LHCN-M2 (cell line): ENCODE results near the gene IMPG2. TPM values are rescaled to one million over a fixed set of nuclear protein-coding genes. Genes with fewer than 3 reads are reported as not detected.

ENCODE experiments used
- DNase-seq: peaks from one replicate; pipeline ENCODE4 v3.0.0-alpha.2; 2012; ENCODE audit warnings: low read depth
- total RNA-seq: library from RNA; depleted of rRNA; stranded (reverse); fragments of >200 nt; gene quantifications from 2 replicates; pipeline ENCODE4 v1.2.3, GENCODE V29; 2014; rRNA removed

IMPG2 gene
- total RNA-seq, 1 experiment from 2014 or later = 0.23 TPM

DNA sequence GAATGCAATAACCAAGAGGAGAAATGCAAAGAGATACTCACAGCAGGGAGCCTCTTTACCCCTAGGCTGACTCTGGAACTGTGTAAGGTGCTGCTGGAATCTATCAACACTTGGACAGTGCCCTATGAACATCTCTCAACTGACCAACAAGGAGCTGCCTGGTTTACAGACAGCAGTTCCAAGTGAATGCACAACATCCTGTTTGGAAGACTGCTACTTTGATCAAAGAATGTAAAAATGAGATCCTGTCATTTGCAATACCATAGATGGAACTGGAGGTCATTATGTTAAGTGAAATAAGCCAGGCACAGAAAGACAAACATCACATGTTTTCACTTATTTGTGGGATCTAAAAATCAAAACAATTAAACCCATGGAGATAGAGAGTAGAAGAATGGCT lies 136.3 kb downstream of the IMPG2 start:
- no peak for DNase-seq

DNA sequence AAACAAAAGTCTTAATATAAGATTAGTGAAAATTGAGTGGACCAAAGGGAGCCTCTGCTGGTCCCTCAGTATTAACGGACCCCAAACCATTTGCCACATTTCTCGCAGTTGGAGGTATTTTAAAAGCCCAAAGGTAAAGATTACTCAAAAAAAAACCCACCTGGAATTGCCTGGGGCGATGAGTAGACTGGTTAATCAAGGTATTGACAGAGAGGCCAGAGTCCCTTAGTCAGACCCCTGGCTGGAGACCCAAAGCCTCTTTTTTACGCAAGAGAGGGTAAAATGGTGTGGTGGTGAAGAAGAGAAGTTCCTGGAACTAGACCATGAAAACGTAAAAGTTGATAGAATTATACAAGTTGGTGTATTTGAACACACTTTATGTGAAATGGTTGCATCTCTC lies 137.2 kb downstream of the IMPG2 start:
- no peak for DNase-seq

DNA sequence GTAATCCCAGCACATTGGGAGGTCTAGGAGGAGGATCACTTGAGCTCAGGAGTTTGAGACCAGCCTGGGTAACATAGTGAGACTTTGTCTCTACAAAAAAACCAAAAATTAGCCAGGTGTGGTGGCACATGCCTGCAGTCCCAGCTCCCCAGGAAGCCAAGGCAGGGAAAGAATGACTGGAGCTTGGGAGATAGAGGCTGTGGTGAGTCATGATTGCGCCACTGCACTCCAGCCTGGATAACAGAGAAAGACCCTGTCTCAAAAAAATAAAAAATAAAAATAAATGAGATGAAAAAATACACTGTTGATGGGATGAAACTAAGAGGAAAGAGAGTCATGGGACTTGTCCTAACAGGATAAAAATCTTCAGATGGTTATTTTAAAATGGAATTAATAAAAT lies 137.6 kb downstream of the IMPG2 start:
- DNase-seq = peak; percentile 37

DNA sequence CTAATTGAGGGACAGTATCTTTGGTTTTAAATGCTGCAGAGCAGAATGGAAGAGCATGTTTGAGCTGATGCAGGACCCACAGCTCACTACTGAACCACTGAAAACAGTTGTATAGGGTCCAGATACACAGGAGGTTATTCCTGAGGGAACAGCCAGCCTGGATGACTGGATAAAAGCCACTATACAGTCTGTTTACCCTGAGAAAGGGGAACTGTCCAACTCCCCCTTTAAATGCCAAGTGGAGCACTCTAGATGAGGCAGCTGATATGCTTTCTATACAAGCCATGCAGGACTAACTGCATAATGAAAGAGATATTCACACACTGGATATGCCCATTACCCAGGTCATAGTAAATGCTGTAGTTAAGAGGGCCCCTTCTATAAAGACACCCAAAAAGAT lies 138.6 kb downstream of the IMPG2 start:
- no peak for DNase-seq

DNA sequence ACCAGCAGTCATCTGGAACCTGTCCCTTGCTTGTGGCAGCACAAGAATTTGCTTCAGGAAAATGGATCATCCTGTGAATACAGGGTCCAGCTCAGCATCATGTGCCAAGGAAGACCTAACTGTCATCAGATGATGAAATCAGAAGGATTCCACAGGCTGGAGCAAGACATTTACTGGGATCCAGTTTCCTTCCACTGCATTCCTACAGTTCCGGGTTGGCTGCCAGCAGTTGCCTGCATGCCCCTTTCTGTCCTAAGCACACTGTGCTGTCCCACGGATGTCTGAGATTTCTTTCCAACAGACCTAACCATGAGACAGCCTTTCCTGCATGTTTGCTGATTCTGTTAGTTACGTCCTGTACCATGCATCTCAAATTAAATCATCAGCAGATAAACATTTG lies 140.7 kb downstream of the IMPG2 start:
- DNase-seq = peak; percentile 76

DNA sequence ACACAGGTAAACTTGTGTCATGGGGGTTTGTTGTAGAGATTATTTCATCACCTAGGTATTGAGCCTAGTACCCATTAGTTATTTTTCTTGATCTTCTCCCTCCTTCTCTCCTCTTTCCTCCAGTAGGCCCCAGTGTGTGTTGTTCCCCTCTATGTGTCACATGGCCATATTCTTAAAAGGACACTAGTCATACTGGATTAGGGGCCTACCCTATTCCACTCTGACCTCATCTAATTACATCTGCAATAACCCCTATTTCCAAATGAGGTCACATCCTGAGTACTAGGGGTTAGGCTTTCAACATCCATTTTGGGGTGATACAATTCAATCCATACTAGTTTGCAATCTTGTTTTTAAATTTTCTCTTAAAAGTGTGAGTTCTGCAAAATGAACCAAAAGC lies 142.8 kb downstream of the IMPG2 start:
- no peak for DNase-seq

Other genes starting within 250 kb of the IMPG2 start
- gene SENP7, start 192.6 kb upstream of the IMPG2 start, total RNA-seq = 8.1 and 9.2 TPM in 2 replicates
- gene TRMT10C, start 241.3 kb upstream of the IMPG2 start, total RNA-seq = 35.6 and 37.5 TPM in 2 replicates